Measurements from ENCODE around the gene CCR9.
A peak's percentile ranks its signal among the peaks of the same experiment; 100 is the strongest.

Gene CCR9

GRCh38 chr3:45907769-45908705 lies 21.7 kb downstream of the CCR9 start:
- no peak for DNase-seq (ENCODE audit: low read depth)

GRCh38 chr3:45908761-45909160 lies 22.4 kb downstream of the CCR9 start:
- no peak for DNase-seq (ENCODE audit: low read depth)

GRCh38 chr3:45909542-45909941 lies 23.2 kb downstream of the CCR9 start:
- no peak for DNase-seq (ENCODE audit: low read depth)

- no peak for DNase-seq (ENCODE audit: low read depth)
Observed at GRCh38 chr3:45910892-45911291, 24.5 kb downstream of the CCR9 start.

GRCh38 chr3:45911511-45912226 lies 25.3 kb downstream of the CCR9 start:
- DNase-seq (ENCODE audit: low read depth), result no peak

GRCh38 chr3:45912435-45912834 lies 26.1 kb downstream of the CCR9 start:
- DNase-seq (ENCODE audit: low read depth), result no peak

- DNase-seq (ENCODE audit: low read depth), result no peak
Observed at GRCh38 chr3:45914362-45915058, 28.2 kb downstream of the CCR9 start.

- no peak for DNase-seq (ENCODE audit: low read depth)
Observed at GRCh38 chr3:45915059-45915439, 28.7 kb downstream of the CCR9 start.

GRCh38 chr3:45915518-45916231 lies 29.3 kb downstream of the CCR9 start:
- peak; percentile 42 for DNase-seq (ENCODE audit: low read depth)

GRCh38 chr3:45917146-45917898 lies 31.0 kb downstream of the CCR9 start:
- no peak for DNase-seq (ENCODE audit: low read depth)

GRCh38 chr3:45921158-45922038 lies 35.1 kb downstream of the CCR9 start:
- no peak for DNase-seq (ENCODE audit: low read depth)

GRCh38 chr3:45922039-45922326 lies 35.6 kb downstream of the CCR9 start:
- no peak for DNase-seq (ENCODE audit: low read depth)

GRCh38 chr3:45922950-45923590 lies 36.7 kb downstream of the CCR9 start:
- DNase-seq (ENCODE audit: low read depth), result no peak

- DNase-seq (ENCODE audit: low read depth), result no peak
Observed at GRCh38 chr3:45923755-45924154, 37.4 kb downstream of the CCR9 start.

GRCh38 chr3:45927881-45928280 lies 41.5 kb downstream of the CCR9 start:
- DNase-seq (ENCODE audit: low read depth), result no peak

- peak; percentile 37 for DNase-seq (ENCODE audit: low read depth)
Observed at GRCh38 chr3:45929042-45929679, 42.8 kb downstream of the CCR9 start.

- DNase-seq (ENCODE audit: low read depth), result no peak
Observed at GRCh38 chr3:45931496-45931895, 45.2 kb downstream of the CCR9 start.

- no peak for DNase-seq (ENCODE audit: low read depth)
Observed at GRCh38 chr3:45932112-45932511, 45.8 kb downstream of the CCR9 start.

GRCh38 chr3:45933591-45933990 lies 47.2 kb downstream of the CCR9 start:
- DNase-seq (ENCODE audit: low read depth), result no peak

Data from stimulated activated CD8-positive, alpha-beta memory T cell treated with anti-CD3 and anti-CD28 coated beads, Interleukin-15, amount 100 ng/mL, for 24 hours (primary cell).